IMR-90 (cell line): Measurements from ENCODE around the gene ADAMTSL5. TPM values are rescaled to one million over a fixed set of nuclear protein-coding genes. Genes with fewer than 3 reads are reported as not detected.

Experiments used
- ATAC-seq: fragments of 200-7000 bp; cut with Tn5 transposase; 2 replicates; pipeline ENCODE4 v1.9.1; 2020; ENCODE audit warnings: low read depth, mild to moderate bottlenecking, moderate library complexity
- BruUV-seq: library from RNA; stranded (reverse); fragments of 400-500 nt; replicated peaks from 2 replicates; lab custom pipeline; 2021; lab: Mats Ljungman, UMichigan
- CTCF ChIA-PET: fragments of 300-600 bp; formaldehyde crosslinking; extraction: SDS; loops from one replicate; lab custom pipeline; 2021; ENCODE audit warnings: antibody characterized with exemption; lab: Yijun Ruan, JAX
- POLR2A ChIA-PET: fragments of 300-600 bp; sonication (Branson Sonifier 250); formaldehyde crosslinking; loops from one replicate; lab custom pipeline; 2022; ENCODE audit warnings: antibody characterized with exemption; ENCODE audit not compliant: unreplicated experiment; lab: Charles Lee
- DNase-seq: peaks from one replicate; pipeline ENCODE4 v3.0.0; 2013
- H2AFZ ChIP-seq: replicated peaks from 2 replicates; pipeline ENCODE3; 2013; ENCODE audit warnings: low read length, mild to moderate bottlenecking; ENCODE audit not compliant: poor library complexity
- H2AK5ac ChIP-seq: 2 replicates; pipeline ENCODE4 v1.6.1; 2013; ENCODE audit warnings: low read depth, low read length, inconsistent platforms
- H2AK9ac ChIP-seq: replicated peaks from 2 replicates; pipeline ENCODE3; 2013; ENCODE audit warnings: mild to moderate bottlenecking, low read depth, low read length, moderate library complexity; ENCODE audit not compliant: poor library complexity
- H2BK120ac ChIP-seq: 2 replicates; pipeline ENCODE4 v1.6.1; 2013; ENCODE audit warnings: low read depth, low read length, inconsistent platforms
- H2BK15ac ChIP-seq: 3 replicates; pipeline ENCODE4 v1.6.1; 2013; ENCODE audit warnings: low read depth, low read length, inconsistent platforms
- H2BK20ac ChIP-seq: 2 replicates; pipeline ENCODE4 v1.6.1; 2013; ENCODE audit warnings: low read depth, mild to moderate bottlenecking, inconsistent platforms, low read length, moderate library complexity
- H2BK5ac ChIP-seq: 2 replicates; pipeline ENCODE4 v1.6.1; 2013; ENCODE audit warnings: mild to moderate bottlenecking, low read depth, low read length, inconsistent platforms; ENCODE audit not compliant: poor library complexity, severe bottlenecking
- H3K14ac ChIP-seq: replicated peaks from 2 replicates; pipeline ENCODE4 v1.6.1; 2013; ENCODE audit warnings: low read depth, low read length, inconsistent platforms
- H3K18ac ChIP-seq: 2 replicates; pipeline ENCODE4 v1.6.1; 2013; ENCODE audit warnings: low read depth, low read length, control low read depth
- H3K23ac ChIP-seq: 2 replicates; pipeline ENCODE4 v1.6.1; 2013; ENCODE audit warnings: low read depth, low read length, inconsistent platforms
- H3K27ac ChIP-seq: 2 replicates; pipeline ENCODE4 v1.5.1; 2013; ENCODE audit warnings: mild to moderate bottlenecking, control low read depth, low read length; ENCODE audit not compliant: insufficient read depth
- H3K27me3 ChIP-seq: 2 replicates; pipeline ENCODE4 v1.6.1; 2013; ENCODE audit warnings: low read length; ENCODE audit not compliant: control insufficient read depth, insufficient read depth
- H3K36me3 ChIP-seq: 2 replicates; pipeline ENCODE4 v1.6.1; 2013; ENCODE audit warnings: low read length, mixed read lengths; ENCODE audit not compliant: control insufficient read depth, insufficient read depth
- H3K4ac ChIP-seq: 2 replicates; pipeline ENCODE4 v1.6.1; 2013; ENCODE audit warnings: low read depth, low read length, inconsistent platforms
- H3K4me1 ChIP-seq: 2 replicates; pipeline ENCODE4 v1.6.1; 2013; ENCODE audit warnings: low read length, mixed read lengths; ENCODE audit not compliant: control insufficient read depth, insufficient read depth
- H3K4me2 ChIP-seq: 2 replicates; pipeline ENCODE4 v1.6.1; 2013; ENCODE audit warnings: low read depth, mild to moderate bottlenecking, control low read depth, low read length, moderate library complexity
- H3K4me3 ChIP-seq: 2 replicates; pipeline ENCODE4 v1.5.1; 2013; ENCODE audit warnings: low read depth, mild to moderate bottlenecking, control low read depth, low read length, moderate library complexity; ENCODE audit not compliant: insufficient read depth
- H3K56ac ChIP-seq: 2 replicates; pipeline ENCODE4 v1.6.1; 2013; ENCODE audit warnings: low read length, inconsistent platforms; ENCODE audit not compliant: insufficient read depth; ENCODE audit errors: extremely low read depth
- H3K79me1 ChIP-seq, 2 experiments: 2 replicates each; pipeline ENCODE4 v1.6.1; 2013; ENCODE audit warnings: low read length in 2 of 2, inconsistent platforms in 1 of 2, low read depth in 1 of 2
- H3K9ac ChIP-seq: 2 replicates; pipeline ENCODE4 v1.6.1; 2013; ENCODE audit warnings: low read depth, low read length, control low read depth
- H3K9me1 ChIP-seq: 2 replicates; pipeline ENCODE4 v1.6.1; 2013; ENCODE audit warnings: low read length, inconsistent platforms; ENCODE audit not compliant: insufficient read depth
- H3K9me3 ChIP-seq: 2 replicates; pipeline ENCODE4 v1.6.1; 2013; ENCODE audit warnings: low read length; ENCODE audit not compliant: control insufficient read depth, insufficient read depth
- H4K20me1 ChIP-seq: 2 replicates; pipeline ENCODE4 v1.6.1; 2013; ENCODE audit warnings: low read length, inconsistent platforms; ENCODE audit not compliant: insufficient read depth
- H4K5ac ChIP-seq: 2 replicates; pipeline ENCODE4 v1.6.1; 2013; ENCODE audit warnings: mild to moderate bottlenecking, low read depth, low read length, control low read depth
- H4K8ac ChIP-seq, 2 experiments: 2 replicates each; pipeline ENCODE4 v1.6.1; 2013; ENCODE audit warnings: low read depth in 2 of 2, low read length in 2 of 2, control low read depth in 1 of 2, inconsistent platforms in 1 of 2
- H4K91ac ChIP-seq: 2 replicates; pipeline ENCODE4 v1.6.1; 2013; ENCODE audit warnings: low read depth, low read length, inconsistent platforms; ENCODE audit not compliant: insufficient read depth
- BHLHE40 ChIP-seq: fragments of 150-350 bp; IDR thresholded peaks from 2 replicates; pipeline ENCODE4 v1.6.1; 2016; ENCODE audit warnings: mild to moderate bottlenecking, low read depth, low read length
- CEBPB ChIP-seq: IDR thresholded peaks from 2 replicates; pipeline ENCODE4 v1.6.1; 2012; ENCODE audit warnings: low read depth, low read length, improper control_type of control experiment
- CHD1 ChIP-seq: IDR thresholded peaks from 2 replicates; pipeline ENCODE4 v1.6.1; 2012; ENCODE audit warnings: low read depth, low read length, improper control_type of control experiment
- ELK1 ChIP-seq: fragments of 150-350 bp; IDR thresholded peaks from 2 replicates; pipeline ENCODE4 v1.6.1; 2016; ENCODE audit warnings: low read depth, mild to moderate bottlenecking, low read length, moderate library complexity, borderline replicate concordance
- POLR2A ChIP-seq: IDR thresholded peaks from 2 replicates; pipeline ENCODE4 v1.6.1; 2012; ENCODE audit warnings: mild to moderate bottlenecking, low read depth, low read length
- RAD21 ChIP-seq: IDR thresholded peaks from 2 replicates; pipeline ENCODE4 v1.6.1; 2012; ENCODE audit warnings: low read length, improper control_type of control experiment
- WGBS, 2 experiments: methylation state at CpG; one replicate each; pipeline versions ENCODE4 v1.1.5 to v1.1.7; 2013; ENCODE audit warnings: missing lambda C conversion rate in 2 of 2; ENCODE audit not compliant: insufficient read length in 1 of 2; ENCODE audit errors: extremely low coverage in 2 of 2; 5-methylcytosine and 5-hydroxymethylcytosine counted together
- dilution Hi-C: fragments of 300-500 bp; cut with HindIII; formaldehyde crosslinking; loops from one replicate; pipeline ENCODE4 v1.14.3; 2018; ENCODE audit warnings: low sequenced_read_pairs; ENCODE audit not compliant: unreplicated experiment
- in situ Hi-C: fragments of 300-500 bp; cut with MboI; formaldehyde crosslinking; loops from 3 replicates; pipeline ENCODE4 v1.14.3; 2019; ENCODE audit warnings: low sequenced_read_pairs, inconsistent platforms, mixed read lengths
- intact Hi-C: fragments of 100-400 bp; cut with micrococcal nuclease; formaldehyde crosslinking; loops from 2 replicates; pipeline ENCODE4 v1.10.0; 2022
- polyA plus RNA-seq, 3 experiments: library from polyadenylated mRNA; depleted of rRNA; stranded (reverse); fragments of >200 nt; gene quantifications; 2 replicates each; pipeline ENCODE4 v1.2.3, GENCODE V29; 2012; ENCODE audit warnings: low replicate concordance in 1 of 3
- total RNA-seq: library from RNA; depleted of rRNA; stranded (reverse); fragments of >200 nt; gene quantifications from 2 replicates; pipeline ENCODE4 v1.2.3, GENCODE V29; 2012

ADAMTSL5 gene
- total and polyA plus RNA-seq, 2 of the 4 experiments (the other 2 are of a cell fraction): 0.90 to 10.8 TPM

DNA sequence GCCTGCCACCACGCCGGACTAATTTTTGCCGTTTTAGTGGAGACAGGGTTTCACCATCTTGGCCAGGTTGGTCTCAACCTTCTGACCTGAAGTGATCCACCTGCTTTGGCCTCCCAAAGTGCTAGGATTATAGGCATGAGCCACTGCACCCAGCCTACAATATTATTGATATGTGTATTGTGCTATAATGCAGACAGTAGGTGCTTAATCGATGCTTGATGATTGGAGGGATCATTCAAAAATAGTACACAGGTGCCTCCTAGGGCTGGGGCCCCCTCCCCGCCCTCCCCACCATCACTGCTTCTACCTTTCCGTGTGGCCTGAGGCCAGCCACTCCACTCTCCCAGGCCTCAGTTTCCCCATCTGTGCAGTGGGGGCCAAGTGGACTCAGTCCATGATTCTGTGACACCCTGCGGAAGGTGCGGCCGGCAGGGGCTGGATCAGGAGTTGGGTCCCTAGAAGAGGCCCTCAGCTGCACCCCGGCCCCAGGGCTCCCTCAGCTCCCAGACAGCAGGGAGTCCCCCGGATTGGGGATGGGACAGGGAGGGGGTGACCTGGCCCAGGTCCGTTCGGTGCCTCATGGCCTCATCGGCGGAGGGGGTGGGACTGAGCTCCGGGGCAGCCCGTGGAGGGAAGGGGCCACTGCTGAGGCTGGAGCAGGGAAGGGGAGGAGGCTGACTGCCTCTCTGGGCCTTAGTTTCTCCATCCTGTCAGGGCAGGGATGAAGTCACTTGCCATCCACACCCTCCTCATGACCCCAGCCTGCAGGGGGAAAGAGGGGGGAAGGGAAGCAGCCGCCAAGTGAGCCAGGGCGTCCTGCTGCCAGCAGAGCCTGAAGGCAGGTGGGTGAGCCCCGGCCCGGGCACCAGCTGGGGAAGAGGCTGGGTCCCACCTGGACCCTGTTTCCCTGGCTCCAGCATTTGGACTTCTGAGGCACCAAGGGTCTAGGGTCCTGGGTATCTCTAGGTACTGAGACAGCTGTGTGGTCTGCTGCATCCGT is 1.2 kb downstream of the ADAMTSL5 start:
- no TSS peak for BruUV-seq
- ATAC-seq (no peak), DNase-seq (no peak)
- Histone ChIP-seq H3K9me3 (peaks cover 2% of the 10 kb centered on the region; the same call in 1 of the 2 replicates), H3K9ac (no peak overlapping the region), H2BK5ac (no peak overlapping the region), H3K27me3 (no peaks in the 10 kb centered on the region), H3K36me3 (peaks cover 5% of the 10 kb centered on the region; the same call in 1 of the 2 replicates), H4K91ac (no peak overlapping the region), H2BK20ac (no peak overlapping the region), H2BK15ac (no peak overlapping the region), H3K4me1 (peaks cover 6% of the 10 kb centered on the region), H3K27ac (no peak overlapping the region), H2AFZ (peak overlapping the region; percentile 16), H3K79me1 (peaks cover 4 to 15% of the 10 kb centered on the region in 2 experiments; a peak in 1 of 4 replicates), H3K4me3 (no peak overlapping the region), H4K8ac (no peak overlapping the region), H3K9me1 (no peaks in the 10 kb centered on the region; the same call in 1 of the 2 replicates), H2AK5ac (peak overlapping the region; percentile 54; the same call in 1 of the 2 replicates), H3K56ac (no peak overlapping the region), H4K20me1 (peaks cover 6% of the 10 kb centered on the region; the same call in 1 of the 2 replicates), H4K5ac (no peak overlapping the region), H3K18ac (no peak overlapping the region), H3K4me2 (peak overlapping the region; percentile 12), H3K4ac (peak overlapping the region; percentile 1; the same call in 1 of the 2 replicates), H2BK120ac (no peak overlapping the region), H2AK9ac (peak overlapping the region; percentile 65), H3K14ac (no peak overlapping the region), H3K23ac (no peak overlapping the region)
- no peak for TF ChIP-seq RAD21
- no peak for TF ChIP-seq ELK1
- no peak for TF ChIP-seq POLR2A
- no peak for TF ChIP-seq BHLHE40
- TF ChIP-seq CHD1: no peak
- no peak for TF ChIP-seq CEBPB
- intact Hi-C loops: no loop called here
- WGBS, 2 experiments: 60% methylated on average over 1 of the region's 22 CpGs; no CpG with 5 or more reads in 1 of the 2 experiments
- ChIA-PET POLR2A (no interaction called here), CTCF (no interaction called here)
- in situ Hi-C loops: no loop called here
- dilution Hi-C loops: no loop called here
